Right lung (tissue), 10 donors: Measurements from ENCODE around the gene MLLT6. TPM values are rescaled to one million over a fixed set of nuclear protein-coding genes. Genes with fewer than 3 reads are reported as not detected.

Source experiments
- DNase-seq, 2 donors: peaks; one replicate each; pipeline ENCODE4 v3.0.0-alpha.2; 2013
- long read RNA-seq, 8 donors: transcript quantifications; one replicate each; lab custom pipeline, GENCODE V29; 2026
- polyA plus RNA-seq, 5 donors: library from polyadenylated mRNA; unstranded; fragments of 120-200 nt; gene quantifications; one replicate each; pipeline versions ENCODE4 v1.2.1 to v1.2.3, GENCODE V29; 2013; ENCODE audit warnings: inconsistent platforms in 1 of 5, low replicate concordance in 1 of 5; ENCODE audit not compliant: insufficient read length in 5 of 5, insufficient read depth in 1 of 5

Gene MLLT6
- polyA plus RNA-seq: 100 to 1,000 TPM in 3 of 5 donors, 10 to 100 TPM in 2; 88.4 to 127 (median 112) TPM
- long read RNA-seq, donor 1, transcript MLLT6-205 (1 exons, 2,937 nt): major isoform, 109 of 143 reads
- long read RNA-seq, donor 1, partial matches to known transcripts: 29 of 143 reads
- long read RNA-seq, donor 1, other reads (novel, unspliced or antisense): 0 of 143 reads
- long read RNA-seq, donor 2, transcript MLLT6-205 (1 exons, 2,937 nt): major isoform, 36 of 46 reads
- long read RNA-seq, donor 2, partial matches to known transcripts: 7 of 46 reads
- long read RNA-seq, donor 2, other reads (novel, unspliced or antisense): 0 of 46 reads
- long read RNA-seq, donor 3, transcript MLLT6-205 (1 exons, 2,937 nt): major isoform, 99 of 133 reads
- long read RNA-seq, donor 3, partial matches to known transcripts: 23 of 133 reads
- long read RNA-seq, donor 3, other reads (novel, unspliced or antisense): 0 of 133 reads
- long read RNA-seq, donor 4, transcript MLLT6-205 (1 exons, 2,937 nt): major isoform, 83 of 103 reads
- long read RNA-seq, donor 4, partial matches to known transcripts: 13 of 103 reads
- long read RNA-seq, donor 4, other reads (novel, unspliced or antisense): 0 of 103 reads
- long read RNA-seq, donor 5, transcript MLLT6-205 (1 exons, 2,937 nt): major isoform, 103 of 14,892 reads
- long read RNA-seq, donor 5, partial matches to known transcripts: 14,475 of 14,892 reads
- long read RNA-seq, donor 5, other reads (novel, unspliced or antisense): 308 of 14,892 reads
- long read RNA-seq, donor 6, full-length matches to known transcripts: 132 of 160 reads
- long read RNA-seq, donor 6, partial matches to known transcripts: 28 of 160 reads
- long read RNA-seq, donor 6, other reads (novel, unspliced or antisense): 0 of 160 reads
- long read RNA-seq, donor 7, full-length matches to known transcripts: 137 of 231 reads
- long read RNA-seq, donor 7, partial matches to known transcripts: 89 of 231 reads
- long read RNA-seq, donor 7, other reads (novel, unspliced or antisense): 5 of 231 reads
- long read RNA-seq, donor 8, transcript MLLT6-205 (1 exons, 2,937 nt): major isoform, 43 of 53 reads
- long read RNA-seq, donor 8, partial matches to known transcripts: 8 of 53 reads
- long read RNA-seq, donor 8, other reads (novel, unspliced or antisense): 0 of 53 reads

GRCh38 chr17:38704606-38705522 is at the start of gene MLLT6:
MLLT6 (plus strand) TSS chr17:38705273; CDS start chr17:38705633, 360 bp downstream.
- peak in 1 of 2 donors; percentile 72 for DNase-seq

GRCh38 chr17:38656959-38657823 is 47.9 kb upstream of the MLLT6 start:
- DNase-seq: no peak

GRCh38 chr17:38657824-38658740 is 47.0 kb upstream of the MLLT6 start:
- no peak for DNase-seq

GRCh38 chr17:38658741-38659345 is 46.2 kb upstream of the MLLT6 start:
- no peak for DNase-seq

- no peak for DNase-seq
These were observed 45.7 kb upstream of the MLLT6 start for GRCh38 chr17:38659415-38659814.

GRCh38 chr17:38660097-38661025 is 44.7 kb upstream of the MLLT6 start:
- no peak for DNase-seq

GRCh38 chr17:38663125-38663751 is 41.8 kb upstream of the MLLT6 start:
- DNase-seq: no peak

- DNase-seq: no peak
These were observed 41.0 kb upstream of the MLLT6 start for GRCh38 chr17:38663964-38664644.

GRCh38 chr17:38667099-38667786 is 37.8 kb upstream of the MLLT6 start:
- DNase-seq: peak; percentile 44 to 53

- no peak for DNase-seq
These were observed 37.3 kb upstream of the MLLT6 start for GRCh38 chr17:38667787-38668122.

- DNase-seq: no peak
These were observed 35.6 kb upstream of the MLLT6 start for GRCh38 chr17:38669520-38669919.

- no peak for DNase-seq
These were observed 32.9 kb upstream of the MLLT6 start for GRCh38 chr17:38671939-38672720.

GRCh38 chr17:38672788-38673706 is 32.0 kb upstream of the MLLT6 start:
- DNase-seq: no peak

GRCh38 chr17:38673707-38674013 is 31.4 kb upstream of the MLLT6 start:
- DNase-seq: no peak
